ENCODE data around the gene FADS6. TPM values are rescaled to one million over a fixed set of nuclear protein-coding genes. Genes with fewer than 3 reads are reported as not detected.

Gene FADS6
- polyA plus RNA-seq, 1 donor from 2014 or later, result not detected

DNA sequence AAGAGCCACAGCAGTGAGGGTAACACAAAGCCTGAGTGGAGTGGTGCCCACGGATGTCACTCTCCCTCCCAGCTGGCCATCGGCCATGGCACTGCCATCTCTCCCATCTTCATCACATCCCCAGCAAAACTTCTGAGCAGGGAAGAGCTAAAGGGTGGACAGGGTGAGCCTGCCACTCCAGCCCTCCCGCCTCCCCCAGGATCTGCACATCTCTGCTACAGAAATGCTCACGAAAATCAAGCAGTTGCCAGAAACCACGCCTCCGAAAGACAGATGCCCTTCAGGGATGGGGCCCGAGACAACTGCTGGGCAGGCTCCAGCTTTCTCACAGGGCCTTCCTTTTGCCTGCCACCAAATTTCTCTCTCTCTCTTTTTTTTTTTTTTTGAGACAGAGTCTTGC is 37.3 kb downstream of the FADS6 start:
- Histone ChIP-seq H3K4me2 (ENCODE audit: low read length) (no peak overlapping the region), H2AFZ (ENCODE audit: low read depth, low read length) (no peak overlapping the region), H3K79me2 (replicated peaks; ENCODE audit: insufficient read depth, low read length) (no peaks in the 10 kb centered on the region), H3K27ac (ENCODE audit: low read length) (no peak overlapping the region), H3K9ac (ENCODE audit: low read length) (no peak overlapping the region), H3K9me2 (ENCODE audit: insufficient read depth, low read length) (no peaks in the 10 kb centered on the region), H4K20me1 (ENCODE audit: insufficient read depth) (no peaks in the 10 kb centered on the region), H3K36me3 (ENCODE audit: insufficient read depth, low read length) (no peaks in the 10 kb centered on the region), H3K27me3 (ENCODE audit: insufficient read depth, low read depth, low read length) (peaks cover 96% of the 10 kb centered on the region), H3K4me3 (ENCODE audit: low read length) (no peak overlapping the region), H3K9me3 (ENCODE audit: low read length) (no peaks in the 10 kb centered on the region), H3F3A (ENCODE audit: insufficient read depth, low read length, poor library complexity, severe bottlenecking) (no peaks in the 10 kb centered on the region)
- TF ChIP-seq, protein P1, sequence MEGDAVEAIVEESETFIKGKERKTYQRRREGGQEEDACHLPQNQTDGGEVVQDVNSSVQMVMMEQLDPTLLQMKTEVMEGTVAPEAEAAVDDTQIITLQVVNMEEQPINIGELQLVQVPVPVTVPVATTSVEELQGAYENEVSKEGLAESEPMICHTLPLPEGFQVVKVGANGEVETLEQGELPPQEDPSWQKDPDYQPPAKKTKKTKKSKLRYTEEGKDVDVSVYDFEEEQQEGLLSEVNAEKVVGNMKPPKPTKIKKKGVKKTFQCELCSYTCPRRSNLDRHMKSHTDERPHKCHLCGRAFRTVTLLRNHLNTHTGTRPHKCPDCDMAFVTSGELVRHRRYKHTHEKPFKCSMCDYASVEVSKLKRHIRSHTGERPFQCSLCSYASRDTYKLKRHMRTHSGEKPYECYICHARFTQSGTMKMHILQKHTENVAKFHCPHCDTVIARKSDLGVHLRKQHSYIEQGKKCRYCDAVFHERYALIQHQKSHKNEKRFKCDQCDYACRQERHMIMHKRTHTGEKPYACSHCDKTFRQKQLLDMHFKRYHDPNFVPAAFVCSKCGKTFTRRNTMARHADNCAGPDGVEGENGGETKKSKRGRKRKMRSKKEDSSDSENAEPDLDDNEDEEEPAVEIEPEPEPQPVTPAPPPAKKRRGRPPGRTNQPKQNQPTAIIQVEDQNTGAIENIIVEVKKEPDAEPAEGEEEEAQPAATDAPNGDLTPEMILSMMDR (IDR thresholded peaks at IDR 0.05; ENCODE audit: poor library complexity, severe bottlenecking), result no peak
- TF ChIP-seq EZH2 (IDR thresholded peaks at IDR 0.05; ENCODE audit: borderline replicate concordance, insufficient read depth, low read length, poor library complexity, severe bottlenecking) (no peak), TAF1 (IDR thresholded peaks at IDR 0.05; ENCODE audit: low read depth) (no peak), POLR2AphosphoS5 (IDR thresholded peaks at IDR 0.05) (no peak)

DNA sequence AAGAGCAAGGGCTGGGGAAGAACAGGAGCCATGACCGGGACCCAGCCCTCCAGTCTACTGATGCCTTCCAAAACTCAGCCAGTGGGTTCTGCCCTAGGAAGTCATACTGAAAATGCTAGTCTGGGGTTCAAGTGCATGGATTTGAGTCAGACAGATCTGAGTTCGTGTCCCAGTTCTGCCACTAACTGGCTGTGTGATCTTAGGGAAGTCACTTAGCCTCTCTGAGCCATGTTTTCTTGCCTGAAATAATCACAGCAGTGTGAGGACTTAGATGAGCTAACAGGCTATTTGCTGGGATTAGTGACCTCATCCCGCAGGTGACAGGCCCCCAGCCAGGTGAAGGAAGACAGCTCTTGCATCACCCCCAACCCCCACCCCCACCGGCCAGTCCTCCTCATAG is 38.1 kb downstream of the FADS6 start:
- H3K9me3 ChIP-seq (ENCODE audit: low read length), result no peaks in the 10 kb centered on the region
- peaks cover 96% of the 10 kb centered on the region for H3K27me3 ChIP-seq (ENCODE audit: insufficient read depth, low read depth, low read length)
- no peak overlapping the region for H3K27ac ChIP-seq (ENCODE audit: low read length)

DNA sequence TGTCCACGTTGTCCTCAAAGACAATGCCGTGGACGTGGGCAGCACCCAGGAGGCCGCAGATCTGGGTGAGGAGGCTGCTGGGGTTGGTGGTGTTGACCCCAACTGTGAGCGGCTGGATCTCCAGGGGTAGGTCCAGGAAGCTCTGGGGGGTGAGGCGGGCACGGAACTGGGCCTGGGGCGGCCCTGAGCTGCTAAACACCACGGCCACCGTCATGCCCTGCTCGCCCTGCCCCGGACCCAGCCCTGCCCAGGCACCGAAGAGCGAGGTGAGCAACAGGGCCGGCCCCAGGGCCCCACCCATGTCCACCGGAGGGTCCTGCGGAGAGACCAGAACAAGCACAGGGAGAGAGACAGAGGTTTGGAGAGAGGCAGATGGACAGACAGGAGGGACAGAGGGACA is 38.6 kb downstream of the FADS6 start:
- no peak overlapping the region for H3K27ac ChIP-seq (ENCODE audit: low read length)
- H4K20me1 ChIP-seq (ENCODE audit: insufficient read depth), result no peaks in the 10 kb centered on the region
- no peak overlapping the region for H3K4me3 ChIP-seq (ENCODE audit: low read length)
- H3F3A ChIP-seq (ENCODE audit: insufficient read depth, low read length, poor library complexity, severe bottlenecking), result no peaks in the 10 kb centered on the region
- H2AFZ ChIP-seq (ENCODE audit: low read depth, low read length), result no peak overlapping the region
- no peaks in the 10 kb centered on the region for H3K9me3 ChIP-seq (ENCODE audit: low read length)
- no peak overlapping the region for H3K9ac ChIP-seq (ENCODE audit: low read length)
- H3K36me3 ChIP-seq (ENCODE audit: insufficient read depth, low read length), result no peaks in the 10 kb centered on the region
- no peaks in the 10 kb centered on the region for H3K9me2 ChIP-seq (ENCODE audit: insufficient read depth, low read length)
- H3K79me2 ChIP-seq (replicated peaks; ENCODE audit: insufficient read depth, low read length), result no peaks in the 10 kb centered on the region
- peaks cover 92% of the 10 kb centered on the region for H3K27me3 ChIP-seq (ENCODE audit: insufficient read depth, low read depth, low read length)
- no peak overlapping the region for H3K4me2 ChIP-seq (ENCODE audit: low read length)
- TF ChIP-seq SMC3 (conservative IDR thresholded peaks at IDR 0.05; ENCODE audit: poor library complexity) (no peak), TAF1 (IDR thresholded peaks at IDR 0.05; ENCODE audit: low read depth) (no peak), MXI1 (conservative IDR thresholded peaks at IDR 0.05; ENCODE audit: poor library complexity, severe bottlenecking) (no peak), POLR2AphosphoS5 (IDR thresholded peaks at IDR 0.05) (no peak), EZH2 (IDR thresholded peaks at IDR 0.05; ENCODE audit: borderline replicate concordance, insufficient read depth, low read length, poor library complexity, severe bottlenecking) (no peak)
- TF ChIP-seq, protein P1 (IDR thresholded peaks at IDR 0.05; ENCODE audit: poor library complexity, severe bottlenecking), result no peak

More for the DNA sequence above, 38.1 kb downstream of the FADS6 start:
- Histone ChIP-seq H3K9me2 (ENCODE audit: insufficient read depth, low read length) (no peaks in the 10 kb centered on the region), H2AFZ (ENCODE audit: low read depth, low read length) (no peak overlapping the region), H4K20me1 (ENCODE audit: insufficient read depth) (no peaks in the 10 kb centered on the region), H3K4me2 (ENCODE audit: low read length) (no peak overlapping the region), H3F3A (ENCODE audit: insufficient read depth, low read length, poor library complexity, severe bottlenecking) (no peaks in the 10 kb centered on the region), H3K79me2 (replicated peaks; ENCODE audit: insufficient read depth, low read length) (no peaks in the 10 kb centered on the region), H3K4me3 (ENCODE audit: low read length) (no peak overlapping the region), H3K36me3 (ENCODE audit: insufficient read depth, low read length) (no peaks in the 10 kb centered on the region), H3K9ac (ENCODE audit: low read length) (no peak overlapping the region)
- TF ChIP-seq POLR2AphosphoS5 (IDR thresholded peaks at IDR 0.05), result no peak
